HCT116 (cell line): Measurements from ENCODE around the gene GUSB. TPM values are rescaled to one million over a fixed set of nuclear protein-coding genes. Genes with fewer than 3 reads are reported as not detected.
"Not testable (repeated sequence)": the region's sequence is repeated elsewhere in the genome, so short reads cannot be mapped to it uniquely, and the experiment has no call there.

Source experiments
- ATAC-seq: fragments of 200-7000 bp; cut with Tn5 transposase; 2 replicates; pipeline ENCODE4 v1.9.1; 2020; ENCODE audit warnings: mild to moderate bottlenecking, moderate library complexity
- BruUV-seq: library from RNA; stranded (reverse); fragments of 400-500 nt; replicated peaks from 2 replicates; lab custom pipeline; 2021; lab: Mats Ljungman, UMichigan
- CTCF ChIA-PET: fragments of 300-600 bp; sonication (Branson Sonifier 250); formaldehyde crosslinking; loops from one replicate; lab custom pipeline; 2021; ENCODE audit warnings: antibody characterized with exemption; lab: Charles Lee
- POLR2A ChIA-PET: fragments of 300-600, 350-600 bp; sonication (Branson Sonifier 250); formaldehyde crosslinking; loops from one replicate; lab custom pipeline; 2021; ENCODE audit warnings: antibody characterized with exemption; lab: Charles Lee
- RAD21 ChIA-PET, 2 experiments: fragments of 300-600 bp; sonication (Branson Sonifier 250); formaldehyde crosslinking; loops; one replicate each; lab custom pipeline; 2023; ENCODE audit warnings: low total read pairs in 2 of 2; ENCODE audit not compliant: uncharacterized antibody in 2 of 2, unreplicated experiment in 2 of 2, low non-redundant PET in 1 of 2; lab: Charles Lee
- DNase-seq: peaks from one replicate; pipeline ENCODE4 v3.0.0-alpha.2; 2010; ENCODE audit warnings: low read depth, low spot score
- H2AFZ ChIP-seq: fragments of 200-600 bp; shearing (Covaris generic), sonication (generic); 2 replicates; pipeline ENCODE4 v1.6.1; 2017; ENCODE audit warnings: low read depth, mixed run types, mixed read lengths, antibody characterized with exemption, low read length; ENCODE audit not compliant: poor library complexity, severe bottlenecking
- H3K27ac ChIP-seq: 2 replicates; pipeline ENCODE4 v1.5.1; 2012; ENCODE audit warnings: low read depth, low read length
- H3K27me3 ChIP-seq: fragments of 200-600 bp; sonication (generic); 2 replicates; pipeline ENCODE4 v1.6.1; 2016; ENCODE audit warnings: mixed run types, low read length, mixed read lengths; ENCODE audit not compliant: insufficient read depth
- H3K36me3 ChIP-seq, 2 experiments: fragments of 200-500 bp in 1 of 2; fragments of 200-600 bp in 1 of 2; sonication (Bioruptor generic) in 1 of 2; sonication (generic) in 1 of 2; 2 replicates each; pipeline versions ENCODE4 v1.5.1 to v1.6.1; 2014 to 2016; ENCODE audit warnings: low read length in 2 of 2, inconsistent platforms in 1 of 2, mixed read lengths in 1 of 2, mixed run types in 1 of 2; ENCODE audit not compliant: insufficient read depth in 2 of 2, control insufficient read depth in 1 of 2
- H3K4me1 ChIP-seq, 2 experiments: fragments of 200-600 bp in 1 of 2; sonication (generic) in 1 of 2; 2 replicates each; pipeline versions ENCODE4 v1.5.1 to v1.6.1; 2012 to 2017; ENCODE audit warnings: low read length in 2 of 2, inconsistent platforms in 1 of 2, mild to moderate bottlenecking in 1 of 2, mixed read lengths in 1 of 2, mixed run types in 1 of 2, moderate library complexity in 1 of 2; ENCODE audit not compliant: insufficient read depth in 2 of 2, control insufficient read depth in 1 of 2
- H3K4me2 ChIP-seq: fragments of 200-600 bp; sonication (generic); 2 replicates; pipeline ENCODE4 v1.6.1; 2017; ENCODE audit warnings: mixed run types, low read length, mixed read lengths
- H3K4me3 ChIP-seq, 2 experiments: fragments of 200-600 bp in 1 of 2; sonication (generic) in 1 of 2; replicated peaks in 1 of 2; 2 replicates each; pipeline ENCODE4 v1.5.1; 2011 to 2016; ENCODE audit warnings: low read length in 2 of 2, control low read depth in 1 of 2, low read depth in 1 of 2, mild to moderate bottlenecking in 1 of 2, mixed read lengths in 1 of 2, mixed run types in 1 of 2
- H3K79me2 ChIP-seq: fragments of 200-600 bp; sonication (generic); 2 replicates; pipeline ENCODE4 v1.6.1; 2017; ENCODE audit warnings: mild to moderate bottlenecking, mixed run types, low read length, moderate library complexity, mixed read lengths; ENCODE audit not compliant: insufficient read depth
- H3K9ac ChIP-seq: fragments of 200-600 bp; sonication (generic); 2 replicates; pipeline ENCODE4 v1.6.1; 2016; ENCODE audit warnings: low read length, mixed read lengths
- H3K9me2 ChIP-seq: fragments of 200-600 bp; sonication (generic), shearing (Covaris generic); 2 replicates; pipeline ENCODE4 v1.6.1; 2017; ENCODE audit warnings: mixed run types, mild to moderate bottlenecking, moderate library complexity; ENCODE audit not compliant: insufficient read depth
- H3K9me3 ChIP-seq, 2 experiments: fragments of 200-500 bp in 1 of 2; fragments of 200-600 bp in 1 of 2; sonication (Bioruptor generic) in 1 of 2; sonication (generic) in 1 of 2; 2 replicates each; pipeline ENCODE4 v1.6.1; 2014 to 2017; ENCODE audit warnings: low read length in 2 of 2, mixed read lengths in 2 of 2, inconsistent platforms in 1 of 2, low read depth in 1 of 2, mild to moderate bottlenecking in 1 of 2, mixed run types in 1 of 2, moderate library complexity in 1 of 2; ENCODE audit not compliant: control insufficient read depth in 1 of 2, insufficient read depth in 1 of 2
- H4K20me1 ChIP-seq: fragments of 200-600 bp; sonication (generic), shearing (Covaris generic); 2 replicates; pipeline ENCODE4 v1.6.1; 2017; ENCODE audit warnings: mixed run types, mild to moderate bottlenecking, moderate library complexity; ENCODE audit not compliant: insufficient read depth
- CBX3 ChIP-seq: IDR thresholded peaks from 2 replicates; pipeline ENCODE4 v1.6.1; 2012; ENCODE audit warnings: low read depth
- CEBPB ChIP-seq: IDR thresholded peaks from 2 replicates; pipeline ENCODE4 v1.6.1; 2012; ENCODE audit warnings: low read depth
- ELF1 ChIP-seq: IDR thresholded peaks from 2 replicates; pipeline ENCODE4 v1.6.1; 2012; ENCODE audit warnings: low read depth, borderline replicate concordance
- JUND ChIP-seq: IDR thresholded peaks from 2 replicates; pipeline ENCODE4 v1.6.1; 2012
- POLR2AphosphoS5 ChIP-seq: IDR thresholded peaks from 2 replicates; pipeline ENCODE4 v1.6.1; 2011; ENCODE audit warnings: mild to moderate bottlenecking, low read depth, low read length, moderate library complexity
- REST ChIP-seq: IDR thresholded peaks from 2 replicates; pipeline ENCODE4 v1.6.1; 2012; ENCODE audit warnings: low read depth
- SIN3A ChIP-seq: IDR thresholded peaks from 2 replicates; pipeline ENCODE4 v1.6.1; 2012; ENCODE audit warnings: low read depth
- SP1 ChIP-seq: IDR thresholded peaks from 2 replicates; pipeline ENCODE4 v1.6.1; 2012; ENCODE audit warnings: low read depth
- SRF ChIP-seq: IDR thresholded peaks from 2 replicates; pipeline ENCODE4 v1.6.1; 2012; ENCODE audit warnings: low read depth
- TCF7L2 ChIP-seq: IDR thresholded peaks from 2 replicates; pipeline ENCODE4 v1.7.0; 2011; ENCODE audit warnings: borderline replicate concordance, inconsistent platforms; ENCODE audit not compliant: insufficient read depth, insufficient read length; ENCODE audit errors: extremely low read depth
- ZBTB33 ChIP-seq: IDR thresholded peaks from 2 replicates; pipeline ENCODE4 v1.6.1; 2011; ENCODE audit warnings: mild to moderate bottlenecking, low read length, moderate library complexity; ENCODE audit not compliant: insufficient replicate concordance; ENCODE audit errors: extremely low read depth
- ZFX ChIP-seq: fragments of 450-650 bp; IDR thresholded peaks from 2 replicates; pipeline ENCODE4 v1.6.1; 2017
- intact Hi-C: fragments of 100-400 bp; cut with micrococcal nuclease; formaldehyde crosslinking; loops from 2 replicates; pipeline ENCODE4 v1.10.0; 2022
- total RNA-seq: library from RNA; stranded (reverse); gene quantifications from one replicate; pipeline ENCODE4 v1.2.1, GENCODE V29; 2021; ENCODE audit not compliant: unreplicated experiment
- TF ChIP-seq, protein P1 (sequence below), 3 experiments: fragments of 200-600 bp in 1 of 3; sonication (generic) in 1 of 3; IDR thresholded peaks in 2 of 3; conservative IDR thresholded peaks in 1 of 3; 2 replicates each; pipeline ENCODE4 v1.5.1; 2012 to 2017; ENCODE audit warnings: low read depth in 2 of 3, low read length in 2 of 3, antibody characterized with exemption in 1 of 3, borderline replicate concordance in 1 of 3, control low read depth in 1 of 3, mild to moderate bottlenecking in 1 of 3, mixed read lengths in 1 of 3, mixed run types in 1 of 3, moderate library complexity in 1 of 3; ENCODE audit not compliant: insufficient read depth in 1 of 3
- TF ChIP-seq, protein P2 (sequence below): IDR thresholded peaks from 2 replicates; pipeline ENCODE4 v1.6.1; 2012

Gene GUSB
- total RNA-seq, 1 experiment from 2014 or later = 31.5 TPM

DNA sequence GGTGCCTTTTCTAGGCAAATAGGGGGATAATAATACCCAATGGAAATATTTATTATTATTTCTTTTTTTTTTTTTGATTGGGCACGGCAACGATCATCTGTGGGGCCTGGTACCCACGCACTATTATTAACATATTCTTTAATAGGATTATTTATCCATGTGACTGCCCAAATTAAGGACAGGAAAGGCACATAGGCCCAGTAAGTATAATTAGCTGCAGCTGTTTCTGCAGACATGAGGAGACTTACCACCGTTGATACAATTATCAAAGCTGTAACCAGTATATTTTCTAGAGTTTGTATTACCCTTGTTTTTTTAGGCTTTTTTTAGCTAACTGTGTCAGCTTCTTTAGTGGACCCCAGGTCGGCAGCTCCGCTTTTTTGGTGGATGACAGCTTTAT is 25.2 kb upstream of the GUSB start:
- no TSS peak for BruUV-seq
- H4K20me1 ChIP-seq = no peaks in the 10 kb centered on the region
- DNase-seq = no peak
- RAD21 ChIA-PET = no interaction called here
- no peaks in the 10 kb centered on the region for H3K9me2 ChIP-seq
- no peak overlapping the region for H3K27ac ChIP-seq
- CTCF ChIA-PET = no interaction called here
- H3K79me2 ChIP-seq = no peaks in the 10 kb centered on the region
- no peak overlapping the region for H3K4me2 ChIP-seq
- no peaks in the 10 kb centered on the region for H3K9me3 ChIP-seq
- TF ChIP-seq TCF7L2 (no peak), JUND (no peak), ZBTB33 (no peak), POLR2AphosphoS5 (no peak), ELF1 (no peak), SIN3A (no peak), CEBPB (no peak), SP1 (no peak), CBX3 (no peak), REST (no peak), ZFX (no peak), SRF (no peak)
- TF ChIP-seq, protein P1, sequence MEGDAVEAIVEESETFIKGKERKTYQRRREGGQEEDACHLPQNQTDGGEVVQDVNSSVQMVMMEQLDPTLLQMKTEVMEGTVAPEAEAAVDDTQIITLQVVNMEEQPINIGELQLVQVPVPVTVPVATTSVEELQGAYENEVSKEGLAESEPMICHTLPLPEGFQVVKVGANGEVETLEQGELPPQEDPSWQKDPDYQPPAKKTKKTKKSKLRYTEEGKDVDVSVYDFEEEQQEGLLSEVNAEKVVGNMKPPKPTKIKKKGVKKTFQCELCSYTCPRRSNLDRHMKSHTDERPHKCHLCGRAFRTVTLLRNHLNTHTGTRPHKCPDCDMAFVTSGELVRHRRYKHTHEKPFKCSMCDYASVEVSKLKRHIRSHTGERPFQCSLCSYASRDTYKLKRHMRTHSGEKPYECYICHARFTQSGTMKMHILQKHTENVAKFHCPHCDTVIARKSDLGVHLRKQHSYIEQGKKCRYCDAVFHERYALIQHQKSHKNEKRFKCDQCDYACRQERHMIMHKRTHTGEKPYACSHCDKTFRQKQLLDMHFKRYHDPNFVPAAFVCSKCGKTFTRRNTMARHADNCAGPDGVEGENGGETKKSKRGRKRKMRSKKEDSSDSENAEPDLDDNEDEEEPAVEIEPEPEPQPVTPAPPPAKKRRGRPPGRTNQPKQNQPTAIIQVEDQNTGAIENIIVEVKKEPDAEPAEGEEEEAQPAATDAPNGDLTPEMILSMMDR (IDR thresholded peaks at IDR 0.05 in 2 of 3, conservative IDR thresholded peaks at IDR 0.05 in 1 of 3; ENCODE audit: borderline replicate concordance in 1 of 3, insufficient read depth in 1 of 3, low read depth in 2 of 3, low read length in 2 of 3) = no peak
- TF ChIP-seq, protein P2, sequence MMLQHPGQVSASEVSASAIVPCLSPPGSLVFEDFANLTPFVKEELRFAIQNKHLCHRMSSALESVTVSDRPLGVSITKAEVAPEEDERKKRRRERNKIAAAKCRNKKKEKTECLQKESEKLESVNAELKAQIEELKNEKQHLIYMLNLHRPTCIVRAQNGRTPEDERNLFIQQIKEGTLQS = no peak
- no peaks in the 10 kb centered on the region for H3K27me3 ChIP-seq
- POLR2A ChIA-PET = no interaction called here
- H3K36me3 ChIP-seq = no peaks in the 10 kb centered on the region
- no peak for ATAC-seq
- peak overlapping the region; percentile 40 for H2AFZ ChIP-seq
- H3K4me1 ChIP-seq = peaks cover 0 to 5% of the 10 kb centered on the region in 2 experiments; a peak in 2 of 4 replicates
- intact Hi-C loops = no loop called here
- no peak overlapping the region for H3K9ac ChIP-seq
- no peak overlapping the region for H3K4me3 ChIP-seq

GRCh38 chr7:66005115-66005671 is 23.2 kb upstream of the GUSB start:
- RAD21 ChIA-PET, intact Hi-C loops, H2AFZ ChIP-seq, POLR2A ChIA-PET, ATAC-seq, H3K79me2 ChIP-seq, H3K4me1 ChIP-seq, H3K9me3 ChIP-seq, H3K27ac ChIP-seq, H4K20me1 ChIP-seq, H3K27me3 ChIP-seq, H3K9me2 ChIP-seq, DNase-seq, H3K36me3 ChIP-seq, H3K4me3 ChIP-seq, CTCF ChIA-PET, H3K4me2 ChIP-seq, BruUV-seq, H3K9ac ChIP-seq: not testable (repeated sequence)
